H1 (cell line): Measurements from ENCODE around the gene CLDN2. TPM values are rescaled to one million over a fixed set of nuclear protein-coding genes. Genes with fewer than 3 reads are reported as not detected.

Experiments
- CTCF ChIA-PET: fragments of 300-600 bp; sonication (Branson Sonifier 250); formaldehyde crosslinking; loops from one replicate; lab custom pipeline; 2021; ENCODE audit not compliant: partially characterized antibody; lab: Charles Lee
- POLR2A ChIA-PET: fragments of 300-600 bp; sonication (Branson Sonifier 250); formaldehyde crosslinking; loops from one replicate; lab custom pipeline; 2021; ENCODE audit warnings: inconsistent platforms; ENCODE audit not compliant: partially characterized antibody; lab: Charles Lee
- DNase-seq, 2 experiments: peaks; one replicate each; pipeline versions ENCODE4 v3.0.0 to v3.0.0-alpha.2; 2010 to 2022; ENCODE audit warnings: low spot score in 2 of 2, low read depth in 1 of 2, mixed read lengths in 1 of 2
- FAIRE-seq: peaks from 2 replicates; lab custom pipeline; 2011; peaks lifted over from hg19 to GRCh38; lab: Jason Lieb, UNC
- H2AFZ ChIP-seq: 2 replicates; pipeline ENCODE4 v1.8.1; 2012; ENCODE audit warnings: low read length, inconsistent platforms
- H2AK5ac ChIP-seq: 2 replicates; pipeline ENCODE4 v1.6.1; 2013; ENCODE audit warnings: low read depth, low read length
- H2BK120ac ChIP-seq: replicated peaks from 2 replicates; pipeline ENCODE3; 2013; ENCODE audit warnings: low read depth, low read length, inconsistent platforms
- H2BK12ac ChIP-seq: 2 replicates; pipeline ENCODE4 v1.6.1; 2013; ENCODE audit warnings: low read depth, low read length
- H2BK15ac ChIP-seq: 2 replicates; pipeline ENCODE4 v1.6.1; 2013; ENCODE audit warnings: low read length
- H2BK20ac ChIP-seq: 2 replicates; pipeline ENCODE4 v1.6.1; 2013; ENCODE audit warnings: low read length
- H2BK5ac ChIP-seq: 2 replicates; pipeline ENCODE4 v1.6.1; 2013; ENCODE audit warnings: low read depth, low read length
- H3K14ac ChIP-seq: 2 replicates; pipeline ENCODE4 v1.6.1; 2013; ENCODE audit warnings: inconsistent platforms; ENCODE audit not compliant: insufficient read length
- H3K18ac ChIP-seq: 2 replicates; pipeline ENCODE4 v1.6.1; 2013; ENCODE audit warnings: low read length; ENCODE audit errors: extremely low read depth
- H3K23ac ChIP-seq: 2 replicates; pipeline ENCODE4 v1.6.1; 2013; ENCODE audit warnings: inconsistent platforms; ENCODE audit not compliant: insufficient read length
- H3K23me2 ChIP-seq: 2 replicates; pipeline ENCODE4 v1.6.1; 2013; ENCODE audit warnings: low read depth, low read length
- H3K27ac ChIP-seq: 2 replicates; pipeline ENCODE4 v1.6.1; 2011; ENCODE audit warnings: low read depth, low read length, inconsistent platforms
- H3K27me3 ChIP-seq, 4 experiments: replicated peaks in 1 of 4; 1 replicate in 1 of 4; 2 replicates in 3 of 4; pipeline versions ENCODE4 v1.6.1 to v1.8.1; 2011 to 2013; ENCODE audit warnings: low read length in 3 of 4, mild to moderate bottlenecking in 3 of 4, inconsistent platforms in 2 of 4, mixed read lengths in 2 of 4, moderate library complexity in 1 of 4; ENCODE audit not compliant: control insufficient read depth in 3 of 4, insufficient read depth in 3 of 4; ENCODE audit errors: extremely low read depth in 1 of 4
- H3K36me3 ChIP-seq, 4 experiments: 2 replicates each; pipeline versions ENCODE4 v1.6.1 to v1.8.1; 2011 to 2013; ENCODE audit warnings: mild to moderate bottlenecking in 4 of 4, low read length in 3 of 4, moderate library complexity in 2 of 4, control low read depth in 1 of 4, inconsistent platforms in 1 of 4; ENCODE audit not compliant: insufficient read depth in 4 of 4, control insufficient read depth in 2 of 4
- H3K4ac ChIP-seq: replicated peaks from 2 replicates; pipeline ENCODE3; 2013; ENCODE audit warnings: low read length, low read depth, mixed read lengths, inconsistent platforms; ENCODE audit not compliant: insufficient read length
- H3K4me1 ChIP-seq, 4 experiments: replicated peaks in 1 of 4; 1 replicate in 1 of 4; 2 replicates in 3 of 4; pipeline versions ENCODE4 v1.6.1 to v1.8.1; 2011 to 2013; ENCODE audit warnings: low read length in 3 of 4, inconsistent platforms in 2 of 4, mixed read lengths in 1 of 4; ENCODE audit not compliant: insufficient read depth in 4 of 4, control insufficient read depth in 3 of 4
- H3K4me2 ChIP-seq, 2 experiments: 2 replicates each; pipeline versions ENCODE4 v1.6.1 to v1.8.1; 2011 to 2013; ENCODE audit warnings: low read depth in 2 of 2, low read length in 2 of 2, control low read depth in 1 of 2, inconsistent platforms in 1 of 2, mild to moderate bottlenecking in 1 of 2; ENCODE audit not compliant: insufficient read depth in 1 of 2
- H3K4me3 ChIP-seq, 4 experiments: fragments of 200-600, 300-600 bp in 1 of 4; sonication (generic), shearing (Covaris generic), sonication (Bioruptor Twin) in 1 of 4; 2 replicates each; pipeline versions ENCODE4 v1.5.1 to v1.8.1; 2011 to 2016; ENCODE audit warnings: low read length in 4 of 4, low read depth in 3 of 4, control low read depth in 2 of 4, inconsistent platforms in 2 of 4, mild to moderate bottlenecking in 2 of 4, mixed read lengths in 1 of 4, moderate library complexity in 1 of 4; ENCODE audit not compliant: insufficient read depth in 2 of 4; ENCODE audit errors: extremely low read depth in 1 of 4
- H3K56ac ChIP-seq: replicated peaks from 2 replicates; pipeline ENCODE3; 2013; ENCODE audit warnings: low read depth, mild to moderate bottlenecking, mixed read lengths, low read length, inconsistent platforms; ENCODE audit not compliant: insufficient read length
- H3K79me1 ChIP-seq: 2 replicates; pipeline ENCODE4 v1.6.1; 2013; ENCODE audit warnings: low read depth, low read length, control low read depth
- H3K79me2 ChIP-seq, 2 experiments: 2 replicates each; pipeline versions ENCODE4 v1.6.1 to v1.8.1; 2012 to 2013; ENCODE audit warnings: low read length in 2 of 2, mild to moderate bottlenecking in 2 of 2, inconsistent platforms in 1 of 2; ENCODE audit not compliant: insufficient read depth in 2 of 2, control insufficient read depth in 1 of 2
- H3K9ac ChIP-seq, 4 experiments: replicated peaks in 1 of 4; 1 replicate in 1 of 4; 2 replicates in 3 of 4; pipeline versions ENCODE4 v1.6.1 to v1.8.1; 2011 to 2013; ENCODE audit warnings: low read depth in 3 of 4, low read length in 3 of 4, control low read depth in 2 of 4, mild to moderate bottlenecking in 2 of 4, moderate library complexity in 2 of 4, inconsistent platforms in 1 of 4; ENCODE audit errors: extremely low read depth in 1 of 4
- H3K9me3 ChIP-seq, 2 experiments: 2 replicates each; pipeline versions ENCODE4 v1.6.1 to v1.8.1; 2012 to 2013; ENCODE audit warnings: mild to moderate bottlenecking in 2 of 2, moderate library complexity in 2 of 2, control low read depth in 1 of 2, inconsistent platforms in 1 of 2, low read depth in 1 of 2, low read length in 1 of 2, mixed read lengths in 1 of 2; ENCODE audit not compliant: insufficient read depth in 2 of 2
- H4K20me1 ChIP-seq, 2 experiments: replicated peaks in 1 of 2; 2 replicates each; pipeline versions ENCODE3 to v1.8.1; 2011 to 2013; ENCODE audit warnings: inconsistent platforms in 2 of 2, low read length in 2 of 2, mild to moderate bottlenecking in 1 of 2; ENCODE audit not compliant: insufficient read depth in 2 of 2, control insufficient read depth in 1 of 2
- H4K5ac ChIP-seq: 2 replicates; pipeline ENCODE4 v1.6.1; 2013; ENCODE audit warnings: low read length, low read depth, mixed read lengths, inconsistent platforms; ENCODE audit not compliant: insufficient read length
- H4K8ac ChIP-seq: 2 replicates; pipeline ENCODE4 v1.8.0; 2013; ENCODE audit warnings: mild to moderate bottlenecking, moderate library complexity, low read length, inconsistent platforms; ENCODE audit not compliant: insufficient read depth; ENCODE audit errors: extremely low read depth
- H4K91ac ChIP-seq: replicated peaks from 2 replicates; pipeline ENCODE3; 2013; ENCODE audit warnings: low read length, mixed read lengths, inconsistent platforms; ENCODE audit not compliant: insufficient read length
- CBX5 ChIP-seq: fragments of 300-800, 300-1000 bp; sonication (generic); IDR thresholded peaks from 2 replicates; pipeline ENCODE4 v1.7.1; 2016; ENCODE audit warnings: antibody characterized with exemption, low read length, low read depth
- EGR1 ChIP-seq: IDR thresholded peaks from 2 replicates; pipeline ENCODE4 v1.6.1; 2011; ENCODE audit warnings: low read depth, low read length, borderline replicate concordance
- FOSL1 ChIP-seq: IDR thresholded peaks from 2 replicates; pipeline ENCODE4 v1.6.1; 2011; ENCODE audit warnings: mild to moderate bottlenecking, low read depth, low read length, moderate library complexity; ENCODE audit not compliant: insufficient read depth
- KDM1A ChIP-seq: fragments of 200-600, 300-600 bp; sonication (generic); IDR thresholded peaks from 2 replicates; pipeline ENCODE4 v1.7.1; 2016; ENCODE audit warnings: mild to moderate bottlenecking, low read length, borderline replicate concordance
- KDM5A ChIP-seq: fragments of 200-600 bp; IDR thresholded peaks from 2 replicates; pipeline ENCODE4 v1.7.1; 2012; ENCODE audit warnings: mild to moderate bottlenecking, low read length, inconsistent platforms, mixed read lengths
- MAFK ChIP-seq: IDR thresholded peaks from 2 replicates; pipeline ENCODE4 v1.6.1; 2012; ENCODE audit warnings: low read depth, mild to moderate bottlenecking, improper control_type of control experiment, low read length
- TAF7 ChIP-seq: optimal IDR thresholded peaks from 2 replicates; pipeline ENCODE3; 2011; ENCODE audit warnings: low read depth, mild to moderate bottlenecking, inconsistent platforms, low read length, moderate library complexity, borderline replicate concordance
- polyA plus RNA-seq, 7 experiments: library from polyadenylated mRNA; depleted of rRNA in 3 of 7; stranded (reverse) in 5 of 7; unstranded in 2 of 7; fragments of >200 nt in 5 of 7; fragments of 200-250 nt in 2 of 7; gene quantifications; 1 replicate in 5 of 7; 2 replicates in 1 of 7; 4 replicates in 1 of 7; pipeline versions ENCODE4 v1.2.1 to v1.2.3, GENCODE V29; 2011 to 2013; ENCODE audit warnings: missing spikeins in 2 of 7, mixed read lengths in 2 of 7
- total RNA-seq: library from RNA; stranded (reverse); fragmentation: NEBNext Ultra II Directional; extraction: Animal tissue kit (Norgen Biotek cat#: 25700); gene quantifications from 2 replicates; pipeline ENCODE4 v1.2.1, GENCODE V29; 2021

CLDN2 gene
- total and polyA plus RNA-seq, 2 of the 8 experiments (the other 6 are each of a cell fraction or from before 2014, with no cell fraction given) = 0.02 TPM; not detected in 1

- H2BK12ac ChIP-seq = no peak overlapping the region
- H3K9me3 ChIP-seq = no peaks in the 10 kb centered on the region
- H3K27ac ChIP-seq = no peak overlapping the region
- H4K5ac ChIP-seq = no peak overlapping the region
- no peaks in the 10 kb centered on the region for H3K27me3 ChIP-seq
- no peak overlapping the region for H3K4me2 ChIP-seq
- no peak overlapping the region for H2AK5ac ChIP-seq
- H4K20me1 ChIP-seq = no peaks in the 10 kb centered on the region
- no peak overlapping the region for H4K91ac ChIP-seq
- FAIRE-seq = no peak
- no peaks in the 10 kb centered on the region for H3K23me2 ChIP-seq
- ChIA-PET CTCF (interaction anchor here (0.5 kb wide), 1 partner anchor 27 kb away, joined by 4 read pairs; no protein-coding TSS in a partner anchor), POLR2A (no interaction called here)
- DNase-seq = no peak
- no peak overlapping the region for H2AFZ ChIP-seq
- H3K36me3 ChIP-seq = no peaks in the 10 kb centered on the region; a peak in 1 of 8 replicates
- no peak overlapping the region for H3K56ac ChIP-seq
- no peak overlapping the region for H2BK120ac ChIP-seq
- H3K23ac ChIP-seq = no peak overlapping the region
- no peak overlapping the region for H4K8ac ChIP-seq
- no peak overlapping the region for H2BK5ac ChIP-seq
- H2BK15ac ChIP-seq = no peak overlapping the region
- no peaks in the 10 kb centered on the region for H3K79me1 ChIP-seq
- no peaks in the 10 kb centered on the region for H3K79me2 ChIP-seq
- H3K4me1 ChIP-seq = no peaks in the 10 kb centered on the region
- no peak overlapping the region for H2BK20ac ChIP-seq
- no peak overlapping the region for H3K9ac ChIP-seq
- H3K4me3 ChIP-seq = no peak overlapping the region
- H3K4ac ChIP-seq = no peak overlapping the region
- H3K18ac ChIP-seq = no peak overlapping the region
- H3K14ac ChIP-seq = no peak overlapping the region
- TF ChIP-seq CBX5 = no peak
- TF ChIP-seq KDM1A = no peak
- no peak for TF ChIP-seq TAF7
- TF ChIP-seq EGR1 = no peak
- no peak for TF ChIP-seq FOSL1
- TF ChIP-seq KDM5A = no peak
- TF ChIP-seq MAFK = no peak
Observed at GRCh38 chrX:106963111-106963510, 42.9 kb downstream of the CLDN2 start.
